ENCODE results near the gene FLG2. TPM values are rescaled to one million over a fixed set of nuclear protein-coding genes. Genes with fewer than 3 reads are reported as not detected.
"Not testable (repeated sequence)": the region's sequence is repeated elsewhere in the genome, so short reads cannot be mapped to it uniquely, and the experiment has no call there.

FLG2 gene
- total and polyA plus RNA-seq, 2 donors (not counting 1 experiment from before 2014, with no cell fraction given): not detected

GRCh38 chr1:152313970-152314369 is 45.8 kb downstream of the FLG2 start:
- DNase-seq (ENCODE audit: low read depth in 2 of 2): no peak
- TF ChIP-seq EZH2 (IDR thresholded peaks at IDR 0.05; ENCODE audit: low read length, missing control alignments): no peak
- no peak for TF ChIP-seq CTCF (conservative IDR thresholded peaks at IDR 0.05 in 1 of 2, IDR thresholded peaks at IDR 0.05 in 1 of 2; ENCODE audit: low read depth in 1 of 2, low read length in 2 of 2)

DNA sequence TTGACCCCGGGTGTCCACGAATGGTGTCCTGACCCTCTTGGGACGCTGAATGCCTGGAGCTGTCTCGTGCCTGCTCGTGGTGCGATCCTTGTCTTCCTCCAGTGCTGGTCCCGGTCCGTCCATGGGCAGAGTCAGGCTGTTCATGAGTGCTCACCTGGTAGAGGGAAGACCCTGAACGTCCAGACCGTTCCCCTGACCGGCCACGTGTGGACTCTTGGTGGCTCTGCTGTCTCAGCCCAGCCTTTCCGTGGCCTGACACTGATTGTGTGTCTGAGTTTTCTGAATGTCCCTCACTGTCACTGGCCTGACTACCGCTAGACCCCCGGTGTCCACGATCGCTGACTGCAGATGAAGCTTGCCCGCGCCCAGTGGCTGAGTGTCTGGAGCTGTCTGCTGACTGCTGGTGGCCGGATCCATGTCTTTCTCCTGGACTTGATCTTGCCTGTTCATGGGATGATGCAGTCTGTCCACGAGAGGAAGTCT is 46.4 kb downstream of the FLG2 start:
- no peak for DNase-seq (ENCODE audit: low read depth in 2 of 2)
- no peak overlapping the region for H3K4me3 ChIP-seq (replicated peaks in 1 of 4; ENCODE audit: control extremely low read depth in 1 of 4, insufficient read depth in 1 of 4, low read depth in 3 of 4, low read length in 4 of 4)
- no peak for TF ChIP-seq CTCF (conservative IDR thresholded peaks at IDR 0.05 in 1 of 2, IDR thresholded peaks at IDR 0.05 in 1 of 2; ENCODE audit: low read depth in 1 of 2, low read length in 2 of 2)
- no peak for TF ChIP-seq EZH2 (IDR thresholded peaks at IDR 0.05; ENCODE audit: low read length, missing control alignments)
- H3K79me2 ChIP-seq (ENCODE audit: control insufficient read depth, insufficient read depth, low read length): no peaks in the 10 kb centered on the region
- H3K36me3 ChIP-seq (ENCODE audit: control insufficient read depth, insufficient read depth, low read length): no peaks in the 10 kb centered on the region
- no peak overlapping the region for H3K9ac ChIP-seq (ENCODE audit: insufficient read depth, low read length)
- no peak overlapping the region for H3K4me2 ChIP-seq (ENCODE audit: extremely low read depth, insufficient read depth, low read length)
- H3K27ac ChIP-seq (ENCODE audit: insufficient read depth, low read length): no peak overlapping the region
- no peaks in the 10 kb centered on the region for H3K9me3 ChIP-seq (ENCODE audit: control insufficient read depth, insufficient read depth, low read depth, low read length)
- H2AFZ ChIP-seq (ENCODE audit: low read length): no peak overlapping the region
- H3K4me1 ChIP-seq (ENCODE audit: control insufficient read depth, extremely low read depth, insufficient read depth, low read length): no peaks in the 10 kb centered on the region
- no peaks in the 10 kb centered on the region for H4K20me1 ChIP-seq (ENCODE audit: control insufficient read depth, extremely low read depth, insufficient read depth, low read length)
- no peaks in the 10 kb centered on the region for H3K27me3 ChIP-seq (ENCODE audit: control insufficient read depth, insufficient read depth, low read length)

More at GRCh38 chr1:152313970-152314369, 45.8 kb downstream of the FLG2 start:
- Histone ChIP-seq H3K9ac (ENCODE audit: insufficient read depth, low read length) (no peak overlapping the region), H3K4me1 (ENCODE audit: control insufficient read depth, extremely low read depth, insufficient read depth, low read length) (no peaks in the 10 kb centered on the region), H3K4me2 (ENCODE audit: extremely low read depth, insufficient read depth, low read length) (no peak overlapping the region), H3K79me2 (ENCODE audit: control insufficient read depth, insufficient read depth, low read length) (no peaks in the 10 kb centered on the region), H3K9me3 (ENCODE audit: control insufficient read depth, insufficient read depth, low read depth, low read length) (no peaks in the 10 kb centered on the region), H4K20me1 (ENCODE audit: control insufficient read depth, extremely low read depth, insufficient read depth, low read length) (no peaks in the 10 kb centered on the region), H2AFZ (ENCODE audit: low read length) (no peak overlapping the region), H3K27me3 (ENCODE audit: control insufficient read depth, insufficient read depth, low read length) (no peaks in the 10 kb centered on the region), H3K27ac (ENCODE audit: insufficient read depth, low read length) (no peak overlapping the region), H3K4me3 (replicated peaks in 1 of 4; ENCODE audit: control extremely low read depth in 1 of 4, insufficient read depth in 1 of 4, low read depth in 3 of 4, low read length in 4 of 4) (no peak overlapping the region), H3K36me3 (ENCODE audit: control insufficient read depth, insufficient read depth, low read length) (no peaks in the 10 kb centered on the region)

DNA sequence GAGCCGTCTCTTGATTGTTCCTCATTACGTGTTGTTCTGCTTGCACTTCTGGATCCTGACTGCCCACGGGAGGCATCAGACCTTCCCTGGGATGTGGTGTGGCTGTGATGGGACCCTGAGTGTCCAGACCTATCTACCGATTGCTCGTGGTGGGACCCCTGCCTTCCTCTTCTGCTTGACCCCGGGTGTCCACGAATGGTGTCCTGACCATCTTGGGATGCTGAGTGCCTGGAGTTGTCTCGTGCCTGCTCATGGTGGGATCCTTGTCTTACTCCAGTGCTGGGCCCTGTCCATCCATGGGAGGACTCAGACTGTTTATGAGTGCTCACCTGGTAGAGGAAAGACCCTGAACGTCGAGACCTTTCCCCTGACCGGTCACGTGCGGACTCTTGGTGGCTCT is 47.6 kb downstream of the FLG2 start:
- H3K9me3 ChIP-seq (ENCODE audit: control insufficient read depth, insufficient read depth, low read depth, low read length); H3K9ac ChIP-seq (ENCODE audit: insufficient read depth, low read length): not testable (repeated sequence)

More for the DNA sequence above, 47.6 kb downstream of the FLG2 start:
- H3K4me3 ChIP-seq (replicated peaks in 1 of 4; ENCODE audit: control extremely low read depth in 1 of 4, insufficient read depth in 1 of 4, low read depth in 3 of 4, low read length in 4 of 4); H3K36me3 ChIP-seq (ENCODE audit: control insufficient read depth, insufficient read depth, low read length); H2AFZ ChIP-seq (ENCODE audit: low read length); H3K79me2 ChIP-seq (ENCODE audit: control insufficient read depth, insufficient read depth, low read length); H3K4me1 ChIP-seq (ENCODE audit: control insufficient read depth, extremely low read depth, insufficient read depth, low read length); H3K4me2 ChIP-seq (ENCODE audit: extremely low read depth, insufficient read depth, low read length); H3K27me3 ChIP-seq (ENCODE audit: control insufficient read depth, insufficient read depth, low read length); H4K20me1 ChIP-seq (ENCODE audit: control insufficient read depth, extremely low read depth, insufficient read depth, low read length); H3K27ac ChIP-seq (ENCODE audit: insufficient read depth, low read length); DNase-seq (ENCODE audit: low read depth in 2 of 2): not testable (repeated sequence)

All from fibroblast of lung (primary cell).